Hepatocyte (in vitro differentiated cells): ENCODE measurements around the gene C19orf25. TPM values are rescaled to one million over a fixed set of nuclear protein-coding genes. Genes with fewer than 3 reads are reported as not detected.
"Not testable (repeated sequence)": the region's sequence is repeated elsewhere in the genome, so short reads cannot be mapped to it uniquely, and the experiment has no call there.

ENCODE experiments used
- DNase-seq: peaks from one replicate; pipeline ENCODE4 v3.0.0-alpha.2; 2016; ENCODE audit warnings: low spot score
- H2AFZ ChIP-seq: fragments of 200-600 bp; sonication (generic); 2 replicates; pipeline ENCODE4 v1.6.0; 2016; ENCODE audit warnings: antibody characterized with exemption, mild to moderate bottlenecking
- H3K27ac ChIP-seq: fragments of 200-600 bp; sonication (generic); 2 replicates; pipeline ENCODE4 v1.5.1; 2016; ENCODE audit warnings: mild to moderate bottlenecking
- H3K27me3 ChIP-seq: fragments of 200-600 bp; sonication (generic); 2 replicates; pipeline ENCODE4 v1.6.1; 2016
- H3K36me3 ChIP-seq: fragments of 200-600 bp; sonication (generic); replicated peaks from 2 replicates; pipeline ENCODE4 v1.5.1; 2016; ENCODE audit warnings: low read depth; ENCODE audit not compliant: insufficient read depth
- H3K4me1 ChIP-seq: fragments of 200-600 bp; sonication (generic); 2 replicates; pipeline ENCODE4 v1.5.1; 2016; ENCODE audit warnings: mild to moderate bottlenecking, moderate library complexity; ENCODE audit not compliant: insufficient read depth
- H3K4me2 ChIP-seq: fragments of 200-600 bp; sonication (generic); 2 replicates; pipeline ENCODE4 v1.6.0; 2016
- H3K4me3 ChIP-seq: fragments of 200-600 bp; sonication (generic); 2 replicates; pipeline ENCODE4 v1.5.1; 2016; ENCODE audit warnings: mild to moderate bottlenecking
- H3K79me2 ChIP-seq: fragments of 200-600 bp; sonication (generic); 2 replicates; pipeline ENCODE4 v1.6.0; 2017; ENCODE audit warnings: mild to moderate bottlenecking
- H3K9me2 ChIP-seq: fragments of 200-600 bp; sonication (generic); replicated peaks from 2 replicates; pipeline ENCODE4 v1.6.0; 2017; ENCODE audit warnings: mild to moderate bottlenecking; ENCODE audit not compliant: insufficient read depth
- H3K9me3 ChIP-seq: fragments of 200-600 bp; sonication (generic); 2 replicates; pipeline ENCODE4 v1.5.1; 2016; ENCODE audit warnings: low read depth, mild to moderate bottlenecking
- H4K20me1 ChIP-seq: fragments of 200-600 bp; sonication (generic); 2 replicates; pipeline ENCODE4 v1.6.0; 2016; ENCODE audit warnings: mild to moderate bottlenecking; ENCODE audit not compliant: insufficient read depth, poor library complexity, severe bottlenecking
- EZH2 ChIP-seq: fragments of 200-600 bp; sonication (generic); IDR thresholded peaks from 2 replicates; pipeline ENCODE4 v1.6.1; 2016; ENCODE audit warnings: antibody characterized with exemption, mild to moderate bottlenecking, borderline replicate concordance
- EZH2phosphoT487 ChIP-seq: fragments of 200-600 bp; sonication (generic); IDR thresholded peaks from one replicate; pipeline ENCODE4 v1.6.1; 2018; ENCODE audit warnings: antibody characterized with exemption, mild to moderate bottlenecking, low read depth, moderate library complexity; ENCODE audit not compliant: unreplicated experiment, severe bottlenecking
- WGBS: methylation state at CpG from one replicate; pipeline ENCODE4 v1.1.6; 2016; ENCODE audit warnings: low lambda C conversion rate; ENCODE audit errors: missing lambda C conversion rate; 5-methylcytosine and 5-hydroxymethylcytosine counted together
- polyA plus RNA-seq: library from polyadenylated mRNA; unstranded; fragments of >200 nt; fragmentation: Nextera tagmentation; extraction: Ambion mirVana; gene quantifications from 2 replicates; pipeline ENCODE4 v1.2.1, GENCODE V29; 2016
- total RNA-seq: library from RNA; depleted of rRNA; stranded (reverse); fragments of >200 nt; gene quantifications from 2 replicates; pipeline ENCODE4 v1.2.3, GENCODE V29; 2014
- TF ChIP-seq, protein P1 (sequence below): fragments of 200-600 bp; sonication (generic); IDR thresholded peaks from 2 replicates; pipeline ENCODE4 v1.5.1; 2016; ENCODE audit warnings: antibody characterized with exemption, mild to moderate bottlenecking; ENCODE audit not compliant: poor library complexity

C19orf25 gene
- total and polyA plus RNA-seq, 2 experiments from 2014 or later, result 36.3 to 43.6 TPM

DNA sequence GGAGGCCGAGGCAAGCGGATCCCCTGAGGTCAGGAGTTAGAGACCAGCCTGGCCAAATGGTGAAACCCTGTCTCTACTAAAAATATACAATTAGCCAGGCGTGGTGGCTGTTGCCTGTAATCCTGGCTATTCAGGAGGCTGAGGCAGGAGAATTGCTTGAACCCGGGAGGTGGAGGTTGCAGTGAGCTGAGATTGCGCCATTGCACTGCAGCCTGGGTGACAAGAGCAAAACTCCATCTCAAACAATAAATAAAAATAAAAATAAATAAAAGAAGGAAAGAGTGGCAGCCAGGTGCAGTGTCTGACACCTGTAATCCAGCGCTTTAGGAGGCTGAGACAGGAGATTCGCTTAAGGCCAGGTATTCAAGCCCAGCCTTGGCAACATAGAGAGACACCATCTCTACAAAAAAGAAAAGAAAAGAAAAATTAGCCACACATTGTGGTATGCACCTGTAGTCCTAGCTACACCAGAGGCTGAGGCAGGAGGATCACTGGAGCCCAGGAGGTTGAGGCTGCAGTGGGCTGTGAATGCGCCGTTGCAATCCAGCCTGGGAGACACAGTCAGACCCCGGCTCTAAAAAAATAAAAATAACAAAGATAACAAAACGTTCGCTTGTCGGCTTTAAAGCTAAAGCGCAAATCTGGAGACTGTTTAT lies 23.5 kb upstream of the C19orf25 start:
- H3K4me1 ChIP-seq, result peaks cover 16% of the 10 kb centered on the region
- no peak overlapping the region for H3K4me3 ChIP-seq
- H3K27ac ChIP-seq, result peak overlapping the region; percentile 68
- H3K27me3 ChIP-seq, result no peaks in the 10 kb centered on the region
- no peak overlapping the region for H2AFZ ChIP-seq
- DNase-seq, result no peak
- 72% methylated on average over 14 of the region's 14 CpGs for WGBS
- peak overlapping the region; percentile 74 for H3K4me2 ChIP-seq
- no peaks in the 10 kb centered on the region for H3K9me3 ChIP-seq
- TF ChIP-seq, protein P1, sequence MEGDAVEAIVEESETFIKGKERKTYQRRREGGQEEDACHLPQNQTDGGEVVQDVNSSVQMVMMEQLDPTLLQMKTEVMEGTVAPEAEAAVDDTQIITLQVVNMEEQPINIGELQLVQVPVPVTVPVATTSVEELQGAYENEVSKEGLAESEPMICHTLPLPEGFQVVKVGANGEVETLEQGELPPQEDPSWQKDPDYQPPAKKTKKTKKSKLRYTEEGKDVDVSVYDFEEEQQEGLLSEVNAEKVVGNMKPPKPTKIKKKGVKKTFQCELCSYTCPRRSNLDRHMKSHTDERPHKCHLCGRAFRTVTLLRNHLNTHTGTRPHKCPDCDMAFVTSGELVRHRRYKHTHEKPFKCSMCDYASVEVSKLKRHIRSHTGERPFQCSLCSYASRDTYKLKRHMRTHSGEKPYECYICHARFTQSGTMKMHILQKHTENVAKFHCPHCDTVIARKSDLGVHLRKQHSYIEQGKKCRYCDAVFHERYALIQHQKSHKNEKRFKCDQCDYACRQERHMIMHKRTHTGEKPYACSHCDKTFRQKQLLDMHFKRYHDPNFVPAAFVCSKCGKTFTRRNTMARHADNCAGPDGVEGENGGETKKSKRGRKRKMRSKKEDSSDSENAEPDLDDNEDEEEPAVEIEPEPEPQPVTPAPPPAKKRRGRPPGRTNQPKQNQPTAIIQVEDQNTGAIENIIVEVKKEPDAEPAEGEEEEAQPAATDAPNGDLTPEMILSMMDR, result no peak
- TF ChIP-seq EZH2 (no peak), EZH2phosphoT487 (no peak)
- no peaks in the 10 kb centered on the region for H3K9me2 ChIP-seq
- H3K79me2 ChIP-seq, result no peaks in the 10 kb centered on the region
- no peaks in the 10 kb centered on the region for H3K36me3 ChIP-seq
- H4K20me1 ChIP-seq, result no peaks in the 10 kb centered on the region

DNA sequence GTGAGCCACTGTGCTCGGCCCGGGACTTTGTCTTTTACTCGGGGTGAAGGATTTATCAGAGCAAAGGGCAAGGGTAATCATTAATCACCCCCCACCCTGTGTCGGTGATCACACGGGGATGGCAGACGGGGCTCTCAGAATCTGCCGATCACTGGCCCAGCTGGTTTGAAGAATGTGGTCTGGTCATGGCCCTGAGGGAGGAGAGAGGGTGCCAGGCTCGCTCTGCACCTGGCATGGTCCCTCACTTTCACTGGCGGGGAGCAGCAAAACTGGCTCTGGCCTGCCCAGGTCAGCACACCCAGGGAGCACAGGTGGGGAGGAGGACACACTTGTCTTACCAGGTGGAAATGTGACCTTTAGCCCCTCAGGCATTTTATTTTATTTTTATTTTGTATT lies 22.2 kb upstream of the C19orf25 start:
- DNase-seq, result no peak
- H2AFZ ChIP-seq, result no peak overlapping the region
- no peaks in the 10 kb centered on the region for H4K20me1 ChIP-seq
- H3K4me3 ChIP-seq, result no peak overlapping the region
- H3K4me2 ChIP-seq, result peak overlapping the region; percentile 39
- H3K36me3 ChIP-seq, result no peaks in the 10 kb centered on the region
- H3K27ac ChIP-seq, result peak overlapping the region; percentile 49
- no peaks in the 10 kb centered on the region for H3K27me3 ChIP-seq
- peaks cover 16% of the 10 kb centered on the region for H3K4me1 ChIP-seq
- no peaks in the 10 kb centered on the region for H3K79me2 ChIP-seq
- no peaks in the 10 kb centered on the region for H3K9me2 ChIP-seq
- no peaks in the 10 kb centered on the region for H3K9me3 ChIP-seq
- TF ChIP-seq, protein P1, result no peak
- 57% methylated on average over 9 of the region's 9 CpGs for WGBS

DNA sequence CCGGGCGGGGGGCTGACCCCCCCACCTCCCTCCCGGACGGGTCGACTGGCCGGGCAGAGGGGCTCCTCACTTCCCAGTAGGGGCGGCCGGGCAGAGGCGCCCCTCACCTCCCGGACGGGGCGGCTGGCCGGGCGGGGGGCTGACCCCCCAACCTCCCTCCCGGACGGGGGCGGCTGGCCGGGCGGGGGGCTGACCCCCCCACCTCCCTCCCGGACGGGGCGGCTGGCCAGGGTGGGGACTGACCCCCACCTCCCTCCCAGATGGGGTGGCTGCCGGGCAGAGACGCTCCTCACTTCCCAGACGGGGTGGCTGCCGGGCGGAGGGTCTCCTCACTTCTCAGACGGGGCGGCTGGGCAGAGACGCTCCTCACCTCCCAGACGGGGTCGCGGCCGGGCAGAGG lies 20.2 kb upstream of the C19orf25 start:
- no CpG with 5 or more reads among the region's 34 CpGs for WGBS
- not testable (repeated sequence) for H3K27me3 ChIP-seq, H4K20me1 ChIP-seq, H3K36me3 ChIP-seq, H3K4me3 ChIP-seq, H2AFZ ChIP-seq, H3K4me2 ChIP-seq, H3K27ac ChIP-seq, DNase-seq, H3K9me2 ChIP-seq, H3K9me3 ChIP-seq, H3K79me2 ChIP-seq
- peaks cover 18% of the 10 kb centered on the region for H3K4me1 ChIP-seq

DNA sequence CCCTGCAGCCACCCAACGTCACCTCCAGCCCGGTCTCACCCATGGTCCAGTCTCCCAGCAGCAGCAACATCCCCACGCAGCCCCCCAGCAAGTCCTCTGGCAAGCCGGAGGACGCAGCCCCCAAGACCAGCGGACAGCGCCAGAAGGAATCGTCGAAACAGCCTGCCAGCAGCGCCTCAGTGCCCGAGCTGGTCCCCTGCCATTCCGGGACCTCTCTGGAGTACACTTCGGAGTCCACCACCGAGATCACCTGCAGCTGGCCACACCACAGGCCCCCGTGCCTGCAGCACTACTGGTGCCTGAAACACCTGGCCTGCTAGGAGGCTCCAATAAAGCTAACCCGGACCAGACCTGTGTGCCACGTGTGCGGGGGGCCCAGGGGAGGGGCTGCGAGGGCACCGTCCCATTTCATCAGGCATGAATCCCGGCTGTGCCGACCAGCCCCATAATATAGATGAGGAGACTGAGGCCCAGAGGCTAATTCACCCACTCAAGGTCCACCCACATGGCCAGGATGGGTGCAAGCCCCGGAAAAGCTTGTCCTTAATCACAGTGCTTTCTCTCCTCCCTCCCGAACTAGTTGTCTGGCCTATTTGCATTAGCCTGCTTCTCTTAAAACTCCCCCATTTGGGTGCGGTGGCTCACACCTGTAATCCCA lies 18.7 kb upstream of the C19orf25 start:
- no peak overlapping the region for H3K4me2 ChIP-seq
- no peaks in the 10 kb centered on the region for H3K9me3 ChIP-seq
- H3K27ac ChIP-seq, result peak overlapping the region; percentile 68
- H3K27me3 ChIP-seq, result no peaks in the 10 kb centered on the region
- no peak overlapping the region for H3K4me3 ChIP-seq
- H4K20me1 ChIP-seq, result no peaks in the 10 kb centered on the region
- H3K4me1 ChIP-seq, result peaks cover 17% of the 10 kb centered on the region
- 87% methylated on average over 25 of the region's 25 CpGs for WGBS
- H3K36me3 ChIP-seq, result no peaks in the 10 kb centered on the region
- TF ChIP-seq EZH2, result no peak
- no peak for TF ChIP-seq EZH2phosphoT487
- TF ChIP-seq, protein P1, result no peak
- no peak overlapping the region for H2AFZ ChIP-seq
- DNase-seq, result no peak
- H3K79me2 ChIP-seq, result peaks cover 5% of the 10 kb centered on the region
- H3K9me2 ChIP-seq, result no peaks in the 10 kb centered on the region
